ENCODE results near the gene CPED1.
A peak's percentile ranks its signal among the peaks of the same experiment; 100 is the strongest.
"Not testable (repeated sequence)": the region's sequence is repeated elsewhere in the genome, so short reads cannot be mapped to it uniquely, and the experiment has no call there.

Gene CPED1

GRCh38 chr7:121289930-121290329 lies 301.4 kb downstream of the CPED1 start:
- H3K4me3 ChIP-seq (ENCODE audit: low read length in 2 of 2); H2BK15ac ChIP-seq (ENCODE audit: low read length); H3K27ac ChIP-seq (replicated peaks; ENCODE audit: low read length); H3K18ac ChIP-seq (ENCODE audit: low read length); H4K8ac ChIP-seq (ENCODE audit: low read depth, low read length); H2BK120ac ChIP-seq (ENCODE audit: low read depth, low read length); H3K23ac ChIP-seq (ENCODE audit: low read depth, low read length, poor library complexity); H4K91ac ChIP-seq (ENCODE audit: low read depth, low read length, poor library complexity); H3K4me2 ChIP-seq (ENCODE audit: insufficient read depth, low read length, poor library complexity, severe bottlenecking); H2BK5ac ChIP-seq (ENCODE audit: low read length); H3K4ac ChIP-seq (ENCODE audit: low read length); H3K4me1 ChIP-seq (ENCODE audit: control insufficient read depth in 2 of 2, insufficient read depth in 1 of 2, low read depth in 1 of 2, low read length in 2 of 2); H2BK12ac ChIP-seq (ENCODE audit: low read length); H3K79me1 ChIP-seq (ENCODE audit: low read depth, low read length); H3K9ac ChIP-seq (ENCODE audit: low read depth, low read length, poor library complexity); H2AK5ac ChIP-seq (ENCODE audit: low read depth, low read length); H3K9me3 ChIP-seq (replicated peaks in 1 of 2; ENCODE audit: control insufficient read depth in 2 of 2, insufficient read depth in 1 of 2, low read depth in 1 of 2, low read length in 2 of 2); H3K27me3 ChIP-seq (ENCODE audit: control insufficient read depth in 3 of 3, insufficient read depth in 3 of 3, low read depth in 1 of 3, low read length in 3 of 3); H3K14ac ChIP-seq (ENCODE audit: low read length); H2AFZ ChIP-seq (ENCODE audit: low read length); H3K36me3 ChIP-seq (replicated peaks in 1 of 2; ENCODE audit: control insufficient read depth in 2 of 2, insufficient read depth in 2 of 2, low read length in 2 of 2); DNase-seq (ENCODE audit: low spot score): not testable (repeated sequence)
- no CpG with 5 or more reads among the region's 5 CpGs for WGBS, 2 donors (ENCODE audit: extremely low coverage in 2 of 2, insufficient read length in 2 of 2, insufficient replicate concordance in 1 of 2)

- WGBS, 2 donors (ENCODE audit: extremely low coverage in 2 of 2, insufficient read length in 2 of 2, insufficient replicate concordance in 1 of 2) = no CpG with 5 or more reads among the region's 2 CpGs
- H3K36me3 ChIP-seq (replicated peaks in 1 of 2; ENCODE audit: control insufficient read depth in 2 of 2, insufficient read depth in 2 of 2, low read length in 2 of 2) = no peaks in the 10 kb centered on the region
Measured at GRCh38 chr7:121294448-121294992, 306.0 kb downstream of the CPED1 start.

GRCh38 chr7:121297843-121298242 lies 309.3 kb downstream of the CPED1 start:
- DNase-seq (ENCODE audit: low spot score) = no peak
- Histone ChIP-seq H3K27me3 (ENCODE audit: control insufficient read depth in 3 of 3, insufficient read depth in 3 of 3, low read depth in 1 of 3, low read length in 3 of 3) (no peaks in the 10 kb centered on the region), H3K4me1 (ENCODE audit: control insufficient read depth in 2 of 2, insufficient read depth in 1 of 2, low read depth in 1 of 2, low read length in 2 of 2) (peaks cover 0 to 1% of the 10 kb centered on the region in 2 donors), H3K4ac (ENCODE audit: low read length) (no peak overlapping the region), H4K91ac (ENCODE audit: low read depth, low read length, poor library complexity) (no peak overlapping the region), H4K8ac (ENCODE audit: low read depth, low read length) (no peak overlapping the region), H3K9ac (ENCODE audit: low read depth, low read length, poor library complexity) (no peak overlapping the region), H2AK5ac (ENCODE audit: low read depth, low read length) (no peak overlapping the region), H3K79me1 (ENCODE audit: low read depth, low read length) (no peaks in the 10 kb centered on the region), H3K27ac (replicated peaks; ENCODE audit: low read length) (no peak overlapping the region), H3K23ac (ENCODE audit: low read depth, low read length, poor library complexity) (no peak overlapping the region), H3K36me3 (replicated peaks in 1 of 2; ENCODE audit: control insufficient read depth in 2 of 2, insufficient read depth in 2 of 2, low read length in 2 of 2) (no peaks in the 10 kb centered on the region), H2BK15ac (ENCODE audit: low read length) (no peak overlapping the region), H2BK120ac (ENCODE audit: low read depth, low read length) (no peak overlapping the region), H2BK5ac (ENCODE audit: low read length) (no peak overlapping the region), H2AFZ (ENCODE audit: low read length) (no peak overlapping the region), H3K14ac (ENCODE audit: low read length) (no peak overlapping the region), H3K18ac (ENCODE audit: low read length) (no peak overlapping the region), H3K9me3 (replicated peaks in 1 of 2; ENCODE audit: control insufficient read depth in 2 of 2, insufficient read depth in 1 of 2, low read depth in 1 of 2, low read length in 2 of 2) (no peaks in the 10 kb centered on the region), H2BK12ac (ENCODE audit: low read length) (no peak overlapping the region), H3K4me3 (ENCODE audit: low read length in 2 of 2) (no peak overlapping the region), H3K4me2 (ENCODE audit: insufficient read depth, low read length, poor library complexity, severe bottlenecking) (no peak overlapping the region)
- WGBS, 2 donors (ENCODE audit: extremely low coverage in 2 of 2, insufficient read length in 2 of 2, insufficient replicate concordance in 1 of 2) = no CpG with 5 or more reads among the region's 2 CpGs

More at GRCh38 chr7:121294448-121294992, 306.0 kb downstream of the CPED1 start:
- no peak overlapping the region for H3K14ac ChIP-seq (ENCODE audit: low read length)
- no peak for DNase-seq (ENCODE audit: low spot score)
- no peak overlapping the region for H2BK12ac ChIP-seq (ENCODE audit: low read length)
- H3K18ac ChIP-seq (ENCODE audit: low read length) = no peak overlapping the region
- H3K23ac ChIP-seq (ENCODE audit: low read depth, low read length, poor library complexity) = no peak overlapping the region
- H4K8ac ChIP-seq (ENCODE audit: low read depth, low read length) = no peak overlapping the region
- no peak overlapping the region for H3K4ac ChIP-seq (ENCODE audit: low read length)
- no peak overlapping the region for H2BK120ac ChIP-seq (ENCODE audit: low read depth, low read length)
- H2AFZ ChIP-seq (ENCODE audit: low read length) = peak overlapping the region; percentile 34
- H3K27ac ChIP-seq (replicated peaks; ENCODE audit: low read length) = no peak overlapping the region
- no peak overlapping the region for H2BK15ac ChIP-seq (ENCODE audit: low read length)
- H2BK5ac ChIP-seq (ENCODE audit: low read length) = no peak overlapping the region
- H3K27me3 ChIP-seq (ENCODE audit: control insufficient read depth in 3 of 3, insufficient read depth in 3 of 3, low read depth in 1 of 3, low read length in 3 of 3) = no peaks in the 10 kb centered on the region
- no peak overlapping the region for H3K4me3 ChIP-seq (ENCODE audit: low read length in 2 of 2)
- H3K79me1 ChIP-seq (ENCODE audit: low read depth, low read length) = no peaks in the 10 kb centered on the region
- no peak overlapping the region for H3K4me2 ChIP-seq (ENCODE audit: insufficient read depth, low read length, poor library complexity, severe bottlenecking)
- no peak overlapping the region for H2AK5ac ChIP-seq (ENCODE audit: low read depth, low read length)
- H3K4me1 ChIP-seq (ENCODE audit: control insufficient read depth in 2 of 2, insufficient read depth in 1 of 2, low read depth in 1 of 2, low read length in 2 of 2) = peaks cover 0 to 1% of the 10 kb centered on the region in 2 donors
- no peaks in the 10 kb centered on the region for H3K9me3 ChIP-seq (replicated peaks in 1 of 2; ENCODE audit: control insufficient read depth in 2 of 2, insufficient read depth in 1 of 2, low read depth in 1 of 2, low read length in 2 of 2)
- no peak overlapping the region for H3K9ac ChIP-seq (ENCODE audit: low read depth, low read length, poor library complexity)
- no peak overlapping the region for H4K91ac ChIP-seq (ENCODE audit: low read depth, low read length, poor library complexity)

GRCh38 chr7:121298831-121299239 lies 310.3 kb downstream of the CPED1 start:
- no peak overlapping the region for H4K8ac ChIP-seq (ENCODE audit: low read depth, low read length)
- no peak overlapping the region for H2AFZ ChIP-seq (ENCODE audit: low read length)
- no peaks in the 10 kb centered on the region for H3K79me1 ChIP-seq (ENCODE audit: low read depth, low read length)
- H3K4me2 ChIP-seq (ENCODE audit: insufficient read depth, low read length, poor library complexity, severe bottlenecking) = no peak overlapping the region
- H3K14ac ChIP-seq (ENCODE audit: low read length) = no peak overlapping the region
- H3K4me1 ChIP-seq (ENCODE audit: control insufficient read depth in 2 of 2, insufficient read depth in 1 of 2, low read depth in 1 of 2, low read length in 2 of 2) = peaks cover 0 to 1% of the 10 kb centered on the region in 2 donors
- no peak overlapping the region for H3K18ac ChIP-seq (ENCODE audit: low read length)
- H3K9ac ChIP-seq (ENCODE audit: low read depth, low read length, poor library complexity) = no peak overlapping the region
- WGBS, 2 donors (ENCODE audit: extremely low coverage in 2 of 2, insufficient read length in 2 of 2, insufficient replicate concordance in 1 of 2) = no CpG with 5 or more reads among the region's 2 CpGs
- H2BK12ac ChIP-seq (ENCODE audit: low read length) = no peak overlapping the region
- no peak overlapping the region for H2BK5ac ChIP-seq (ENCODE audit: low read length)
- no peak for DNase-seq (ENCODE audit: low spot score)
- no peak overlapping the region for H3K4me3 ChIP-seq (ENCODE audit: low read length in 2 of 2)
- H4K91ac ChIP-seq (ENCODE audit: low read depth, low read length, poor library complexity) = no peak overlapping the region
- no peak overlapping the region for H2AK5ac ChIP-seq (ENCODE audit: low read depth, low read length)
- no peak overlapping the region for H2BK120ac ChIP-seq (ENCODE audit: low read depth, low read length)
- no peaks in the 10 kb centered on the region for H3K9me3 ChIP-seq (replicated peaks in 1 of 2; ENCODE audit: control insufficient read depth in 2 of 2, insufficient read depth in 1 of 2, low read depth in 1 of 2, low read length in 2 of 2)
- H3K27ac ChIP-seq (replicated peaks; ENCODE audit: low read length) = no peak overlapping the region
- no peak overlapping the region for H3K4ac ChIP-seq (ENCODE audit: low read length)
- H3K23ac ChIP-seq (ENCODE audit: low read depth, low read length, poor library complexity) = no peak overlapping the region
- H2BK15ac ChIP-seq (ENCODE audit: low read length) = no peak overlapping the region
- H3K36me3 ChIP-seq (replicated peaks in 1 of 2; ENCODE audit: control insufficient read depth in 2 of 2, insufficient read depth in 2 of 2, low read length in 2 of 2) = no peaks in the 10 kb centered on the region
- H3K27me3 ChIP-seq (ENCODE audit: control insufficient read depth in 3 of 3, insufficient read depth in 3 of 3, low read depth in 1 of 3, low read length in 3 of 3) = no peaks in the 10 kb centered on the region
